ENCODE measurements around the gene NELL1. TPM values are rescaled to one million over a fixed set of nuclear protein-coding genes. Genes with fewer than 3 reads are reported as not detected.
"Not testable (repeated sequence)": the region's sequence is repeated elsewhere in the genome, so short reads cannot be mapped to it uniquely, and the experiment has no call there.

Gene NELL1
- total RNA-seq, 1 experiment from 2014 or later = not detected

- no peak overlapping the region for H3K4me3 Mint-ChIP-seq (ENCODE audit: unreplicated experiment)
- H3K27me3 ChIP-seq (replicated peaks; ENCODE audit: control insufficient read depth, insufficient read depth, low read length) = no peaks in the 10 kb centered on the region
- POLR2A ChIA-PET = no interaction called here
- H3K4me3 ChIP-seq (ENCODE audit: low read depth, low read length) = no peak overlapping the region
- no peaks in the 10 kb centered on the region for H3K9me3 ChIP-seq
- no peak for DNase-seq
- H3K27ac Mint-ChIP-seq (ENCODE audit: unreplicated experiment) = no peak overlapping the region
- H3K36me3 Mint-ChIP-seq (ENCODE audit: insufficient read depth, unreplicated experiment) = no peaks in the 10 kb centered on the region
- BruUV-seq (replicated peaks) = no TSS peak
- peaks cover 7% of the 10 kb centered on the region for H3K4me1 Mint-ChIP-seq (ENCODE audit: low read depth, unreplicated experiment)
- peaks cover 4% of the 10 kb centered on the region for H3K27me3 Mint-ChIP-seq (ENCODE audit: insufficient read depth, unreplicated experiment)
- TF ChIP-seq CTCF (IDR thresholded peaks at IDR 0.05; ENCODE audit: insufficient read depth in 1 of 2, low read depth in 1 of 2, low read length in 1 of 2, severe bottlenecking in 1 of 2, unreplicated experiment in 1 of 2) = no peak
- intact Hi-C loops (cut with micrococcal nuclease; ENCODE audit: unreplicated experiment) = no loop called here
- CTCF ChIA-PET = no interaction called here
- H3K36me3 ChIP-seq (ENCODE audit: control insufficient read depth, insufficient read depth, low read length) = no peaks in the 10 kb centered on the region
- no peaks in the 10 kb centered on the region for H3K4me1 ChIP-seq
- H3K9me3 Mint-ChIP-seq (ENCODE audit: unreplicated experiment) = no peaks in the 10 kb centered on the region
Observed at GRCh38 chr11:21133244-21133643, 463.9 kb downstream of the NELL1 start.

- peaks cover 4% of the 10 kb centered on the region for H3K27me3 Mint-ChIP-seq (ENCODE audit: insufficient read depth, unreplicated experiment)
- Histone ChIP-seq H3K36me3 (ENCODE audit: control insufficient read depth, insufficient read depth, low read length) (no peaks in the 10 kb centered on the region), H3K4me3 (ENCODE audit: low read depth, low read length) (no peak overlapping the region), H3K27me3 (replicated peaks; ENCODE audit: control insufficient read depth, insufficient read depth, low read length) (no peaks in the 10 kb centered on the region), H3K9me3 (no peaks in the 10 kb centered on the region), H3K4me1 (no peaks in the 10 kb centered on the region)
- H3K27ac Mint-ChIP-seq (ENCODE audit: unreplicated experiment) = no peak overlapping the region
- DNase-seq = no peak
- no peak for TF ChIP-seq CTCF (IDR thresholded peaks at IDR 0.05; ENCODE audit: insufficient read depth in 1 of 2, low read depth in 1 of 2, low read length in 1 of 2, severe bottlenecking in 1 of 2, unreplicated experiment in 1 of 2)
- H3K4me1 Mint-ChIP-seq (ENCODE audit: low read depth, unreplicated experiment) = peaks cover 7% of the 10 kb centered on the region
- no TSS peak for BruUV-seq (replicated peaks)
- H3K4me3 Mint-ChIP-seq (ENCODE audit: unreplicated experiment) = no peak overlapping the region
- ChIA-PET POLR2A (no interaction called here), CTCF (no interaction called here)
- H3K9me3 Mint-ChIP-seq (ENCODE audit: unreplicated experiment) = no peaks in the 10 kb centered on the region
- intact Hi-C loops (cut with micrococcal nuclease; ENCODE audit: unreplicated experiment) = no loop called here
- no peaks in the 10 kb centered on the region for H3K36me3 Mint-ChIP-seq (ENCODE audit: insufficient read depth, unreplicated experiment)
Observed at GRCh38 chr11:21133722-21134121, 464.3 kb downstream of the NELL1 start.

GRCh38 chr11:21137803-21138202, 468.4 kb downstream of the NELL1 start:
- H3K9me3 ChIP-seq = no peaks in the 10 kb centered on the region
- no TSS peak for BruUV-seq (replicated peaks)
- Mint-ChIP-seq H3K4me3 (ENCODE audit: unreplicated experiment) (no peak overlapping the region), H3K4me1 (ENCODE audit: low read depth, unreplicated experiment) (peaks cover 7% of the 10 kb centered on the region), H3K27ac (ENCODE audit: unreplicated experiment) (no peak overlapping the region), H3K27me3 (ENCODE audit: insufficient read depth, unreplicated experiment) (no peaks in the 10 kb centered on the region), H3K36me3 (ENCODE audit: insufficient read depth, unreplicated experiment) (no peaks in the 10 kb centered on the region), H3K9me3 (ENCODE audit: unreplicated experiment) (no peaks in the 10 kb centered on the region)
- POLR2A ChIA-PET = no interaction called here
- intact Hi-C loops (cut with micrococcal nuclease; ENCODE audit: unreplicated experiment) = no loop called here
- H3K4me3 ChIP-seq (ENCODE audit: low read depth, low read length) = no peak overlapping the region
- no peaks in the 10 kb centered on the region for H3K36me3 ChIP-seq (ENCODE audit: control insufficient read depth, insufficient read depth, low read length)
- no peaks in the 10 kb centered on the region for H3K4me1 ChIP-seq
- DNase-seq = no peak
- no peaks in the 10 kb centered on the region for H3K27me3 ChIP-seq (replicated peaks; ENCODE audit: control insufficient read depth, insufficient read depth, low read length)
- CTCF ChIA-PET = no interaction called here
- TF ChIP-seq CTCF (IDR thresholded peaks at IDR 0.05; ENCODE audit: insufficient read depth in 1 of 2, low read depth in 1 of 2, low read length in 1 of 2, severe bottlenecking in 1 of 2, unreplicated experiment in 1 of 2) = no peak

GRCh38 chr11:21141557-21141956, 472.2 kb downstream of the NELL1 start:
- BruUV-seq (replicated peaks); H3K9me3 ChIP-seq; H3K4me3 ChIP-seq (ENCODE audit: low read depth, low read length); H3K36me3 Mint-ChIP-seq (ENCODE audit: insufficient read depth, unreplicated experiment); H3K4me3 Mint-ChIP-seq (ENCODE audit: unreplicated experiment); H3K27ac Mint-ChIP-seq (ENCODE audit: unreplicated experiment); intact Hi-C loops (cut with micrococcal nuclease; ENCODE audit: unreplicated experiment); H3K4me1 Mint-ChIP-seq (ENCODE audit: low read depth, unreplicated experiment); H3K27me3 Mint-ChIP-seq (ENCODE audit: insufficient read depth, unreplicated experiment); DNase-seq; POLR2A ChIA-PET; H3K4me1 ChIP-seq; H3K9me3 Mint-ChIP-seq (ENCODE audit: unreplicated experiment); H3K36me3 ChIP-seq (ENCODE audit: control insufficient read depth, insufficient read depth, low read length); H3K27me3 ChIP-seq (replicated peaks; ENCODE audit: control insufficient read depth, insufficient read depth, low read length): not testable (repeated sequence)
- CTCF ChIA-PET = interaction anchor here (1.0 kb wide), 1 partner anchor 371 kb away, joined by 3 read pairs; no protein-coding TSS in a partner anchor

All from Caco-2 (cell line).